ENCODE results near the gene SCNN1A. TPM values are rescaled to one million over a fixed set of nuclear protein-coding genes. Genes with fewer than 3 reads are reported as not detected.

SCNN1A gene
- total RNA-seq, 2 experiments from 2014 or later, result 1.1 to 2.0 TPM

- Histone ChIP-seq H3K4me3 (ENCODE audit: low read length) (no peak overlapping the region), H3K9me3 (ENCODE audit: control insufficient read depth in 1 of 2, insufficient read depth in 1 of 2, low read length in 2 of 2) (no peaks in the 10 kb centered on the region), H3K4me1 (ENCODE audit: insufficient read depth, low read length) (no peaks in the 10 kb centered on the region), H3K36me3 (ENCODE audit: insufficient read depth, low read length) (no peaks in the 10 kb centered on the region), H3K27ac (ENCODE audit: low read depth in 1 of 2, low read length in 2 of 2) (no peak overlapping the region), H3K27me3 (ENCODE audit: control insufficient read depth in 1 of 2, insufficient read depth in 2 of 2, low read length in 2 of 2) (no peaks in the 10 kb centered on the region)
- Mint-ChIP-seq H3K27me3 (peaks cover 12% of the 10 kb centered on the region), H3K4me1 (ENCODE audit: low read depth) (no peaks in the 10 kb centered on the region), H3K27ac (no peak overlapping the region), H3K4me3 (no peak overlapping the region), H3K36me3 (ENCODE audit: low read depth) (no peaks in the 10 kb centered on the region), H3K9me3 (no peaks in the 10 kb centered on the region)
- ChIA-PET CTCF (no interaction called here), POLR2A (no interaction called here)
- ATAC-seq (ENCODE audit: poor library complexity) (no peak), DNase-seq (no peak)
- no peak for TF ChIP-seq CTCF (IDR thresholded peaks at IDR 0.05)
- intact Hi-C loops (cut with DNase I, micrococcal nuclease), result no loop called here
These were observed 72.7 kb downstream of the SCNN1A start for GRCh38 chr12:6302621-6303020.

GRCh38 chr12:6301721-6302120, 73.6 kb downstream of the SCNN1A start:
- Mint-ChIP-seq H3K27ac (no peak overlapping the region), H3K36me3 (ENCODE audit: low read depth) (no peaks in the 10 kb centered on the region), H3K4me3 (no peak overlapping the region), H3K4me1 (ENCODE audit: low read depth) (no peaks in the 10 kb centered on the region), H3K27me3 (peaks cover 12% of the 10 kb centered on the region), H3K9me3 (no peaks in the 10 kb centered on the region)
- ATAC-seq (ENCODE audit: poor library complexity) (no peak), DNase-seq (no peak)
- CTCF ChIA-PET, result no interaction called here
- H3K4me3 ChIP-seq (ENCODE audit: low read length), result no peak overlapping the region
- H3K36me3 ChIP-seq (ENCODE audit: insufficient read depth, low read length), result no peaks in the 10 kb centered on the region
- no peak for TF ChIP-seq CTCF (IDR thresholded peaks at IDR 0.05)
- H3K27ac ChIP-seq (ENCODE audit: low read depth in 1 of 2, low read length in 2 of 2), result no peak overlapping the region
- no peaks in the 10 kb centered on the region for H3K9me3 ChIP-seq (ENCODE audit: control insufficient read depth in 1 of 2, insufficient read depth in 1 of 2, low read length in 2 of 2)
- intact Hi-C loops (cut with DNase I, micrococcal nuclease), result no loop called here
- POLR2A ChIA-PET, result no interaction called here
- H3K27me3 ChIP-seq (ENCODE audit: control insufficient read depth in 1 of 2, insufficient read depth in 2 of 2, low read length in 2 of 2), result no peaks in the 10 kb centered on the region
- no peaks in the 10 kb centered on the region for H3K4me1 ChIP-seq (ENCODE audit: insufficient read depth, low read length)

GRCh38 chr12:6297170-6297569, 78.2 kb downstream of the SCNN1A start:
- Histone ChIP-seq H3K36me3 (ENCODE audit: insufficient read depth, low read length) (no peaks in the 10 kb centered on the region), H3K4me1 (ENCODE audit: insufficient read depth, low read length) (peaks cover 3% of the 10 kb centered on the region), H3K27ac (ENCODE audit: low read depth in 1 of 2, low read length in 2 of 2) (no peak overlapping the region), H3K4me3 (ENCODE audit: low read length) (no peak overlapping the region), H3K9me3 (ENCODE audit: control insufficient read depth in 1 of 2, insufficient read depth in 1 of 2, low read length in 2 of 2) (no peaks in the 10 kb centered on the region), H3K27me3 (ENCODE audit: control insufficient read depth in 1 of 2, insufficient read depth in 2 of 2, low read length in 2 of 2) (no peaks in the 10 kb centered on the region)
- DNase-seq, result no peak
- H3K9me3 Mint-ChIP-seq, result no peaks in the 10 kb centered on the region
- ChIA-PET CTCF (no interaction called here), POLR2A (no interaction called here)
- no peaks in the 10 kb centered on the region for H3K4me1 Mint-ChIP-seq (ENCODE audit: low read depth)
- H3K27ac Mint-ChIP-seq, result no peak overlapping the region
- TF ChIP-seq CTCF (IDR thresholded peaks at IDR 0.05), result no peak
- no peak for ATAC-seq (ENCODE audit: poor library complexity)
- H3K4me3 Mint-ChIP-seq, result no peak overlapping the region
- no peaks in the 10 kb centered on the region for H3K36me3 Mint-ChIP-seq (ENCODE audit: low read depth)
- peaks cover 12% of the 10 kb centered on the region for H3K27me3 Mint-ChIP-seq
- intact Hi-C loops (cut with DNase I, micrococcal nuclease), result no loop called here

Other genes with a start within 250 kb of the SCNN1A start
- gene CD9, start 175.2 kb downstream of the SCNN1A start, total RNA-seq, result under 1 TPM; 0.36 to 0.66 TPM
- not detected for gene PLEKHG6, start 64.9 kb downstream of the SCNN1A start, total RNA-seq
- 10 to 100 TPM; 16.3 to 19.2 TPM for gene TNFRSF1A, start 33.5 kb downstream of the SCNN1A start, total RNA-seq
- under 1 TPM; 0.38 to 0.67 TPM for gene LTBR, start 8.6 kb upstream of the SCNN1A start, total RNA-seq
- 10 to 100 TPM; 42.7 to 46.1 TPM for gene CD27, start 69.4 kb upstream of the SCNN1A start, total RNA-seq
- gene TAPBPL, start 76.5 kb upstream of the SCNN1A start, total RNA-seq, result 10 to 100 TPM; 14.7 to 15.8 TPM
- gene VAMP1, start 95.1 kb upstream of the SCNN1A start, total RNA-seq, result 10 to 100 TPM; 84.8 to 87.7 TPM
- gene MRPL51, start 117.7 kb upstream of the SCNN1A start, total RNA-seq, result 10 to 100 TPM; 15.1 to 16.7 TPM
- 10 to 100 TPM; 13.7 to 14.9 TPM for gene NCAPD2, start 118.5 kb upstream of the SCNN1A start, total RNA-seq
- 100 to 1,000 TPM; 498 to 508 TPM for gene GAPDH, start 159.0 kb upstream of the SCNN1A start, total RNA-seq
- 10 to 100 TPM; 21.6 to 21.9 TPM for gene IFFO1, start 180.5 kb upstream of the SCNN1A start, total RNA-seq
- 10 to 100 TPM; 75.3 to 76.8 TPM for gene NOP2, start 192.7 kb upstream of the SCNN1A start, total RNA-seq
- 100 to 1,000 TPM; 288 to 292 TPM for gene CHD4, start 231.8 kb upstream of the SCNN1A start, total RNA-seq